GM12878 (cell line): ENCODE measurements around the gene SNRPD1. TPM values are rescaled to one million over a fixed set of nuclear protein-coding genes. Genes with fewer than 3 reads are reported as not detected.

Experiments
- ATAC-seq: fragments of 200-7000 bp; cut with Tn5 transposase; 3 replicates; pipeline ENCODE4 v1.9.1; 2020; ENCODE audit warnings: mild to moderate bottlenecking, moderate library complexity
- BruUV-seq: library from RNA; stranded (reverse); fragments of 400-500 nt; replicated peaks from 2 replicates; lab custom pipeline; 2021; lab: Mats Ljungman, UMichigan
- CTCF ChIA-PET: fragments of 300-600 bp; sonication (Branson Sonifier 250); formaldehyde crosslinking; extraction: SDS; loops from one replicate; lab custom pipeline; 2021; ENCODE audit warnings: inconsistent platforms; lab: Yijun Ruan, JAX
- POLR2A ChIA-PET: fragments of 350-600 bp; formaldehyde crosslinking; extraction: SDS; loops from one replicate; lab custom pipeline; 2021; ENCODE audit warnings: inconsistent platforms; lab: Charles Lee
- RAD21 ChIA-PET: fragments of 300-600 bp; sonication (Branson Sonifier 250); formaldehyde crosslinking; loops from one replicate; lab custom pipeline; 2023; ENCODE audit warnings: antibody characterized with exemption; ENCODE audit not compliant: unreplicated experiment; lab: Charles Lee
- SMC1A ChIA-PET: fragments of 300-600 bp; sonication (Branson Sonifier 250); formaldehyde crosslinking; loops from one replicate; lab custom pipeline; 2023; ENCODE audit not compliant: unreplicated experiment, uncharacterized antibody; lab: Charles Lee
- DNase-seq: peaks from one replicate; pipeline ENCODE4 v3.0.0-alpha.2; 2011; ENCODE audit warnings: low read depth, low spot score
- FAIRE-seq: peaks from 3 replicates; lab custom pipeline; 2011; peaks lifted over from hg19 to GRCh38; lab: Jason Lieb, UNC
- H2AFZ ChIP-seq: 2 replicates; pipeline ENCODE4 v1.6.0; 2011; ENCODE audit warnings: low read depth, low read length, control low read depth; ENCODE audit not compliant: control insufficient read depth
- H3K27ac ChIP-seq: 2 replicates; pipeline ENCODE4 v1.5.1; 2011; ENCODE audit warnings: control low read depth; ENCODE audit not compliant: control insufficient read depth, insufficient read depth
- H3K27me3 ChIP-seq, 2 experiments: replicated peaks in 1 of 2; 2 replicates each; pipeline versions ENCODE4 v1.6.0 to v1.6.1; 2011; ENCODE audit warnings: low read length in 1 of 2; ENCODE audit not compliant: control insufficient read depth in 2 of 2, insufficient read depth in 2 of 2
- H3K36me3 ChIP-seq, 2 experiments: 2 replicates each; pipeline ENCODE4 v1.5.1; 2011; ENCODE audit warnings: low read length in 1 of 2; ENCODE audit not compliant: control insufficient read depth in 2 of 2, insufficient read depth in 2 of 2
- H3K4me1 ChIP-seq: 2 replicates; pipeline ENCODE4 v1.6.1; 2011; ENCODE audit warnings: mild to moderate bottlenecking, low read length, moderate library complexity, mixed read lengths; ENCODE audit not compliant: control insufficient read depth, insufficient read depth
- H3K4me2 ChIP-seq: 2 replicates; pipeline ENCODE4 v1.6.0; 2011; ENCODE audit warnings: control low read depth; ENCODE audit not compliant: control insufficient read depth, insufficient read depth
- H3K4me3 ChIP-seq: fragments of 200-600 bp; sonication (generic); 2 replicates; pipeline ENCODE4 v1.5.1; 2016
- H3K79me2 ChIP-seq: 2 replicates; pipeline ENCODE4 v1.6.0; 2011; ENCODE audit warnings: low read length; ENCODE audit not compliant: control insufficient read depth, insufficient read depth
- H3K9ac ChIP-seq: 2 replicates; pipeline ENCODE4 v1.8.0; 2011; ENCODE audit warnings: low read length, control low read depth, mixed read lengths; ENCODE audit not compliant: control insufficient read depth, insufficient read depth
- H3K9me3 ChIP-seq: replicated peaks from 3 replicates; pipeline ENCODE4 v1.5.1; 2011; ENCODE audit warnings: mild to moderate bottlenecking, low read length; ENCODE audit not compliant: control insufficient read depth, insufficient read depth
- H4K20me1 ChIP-seq: 2 replicates; pipeline ENCODE4 v1.6.0; 2011; ENCODE audit not compliant: control insufficient read depth, insufficient read depth
- CREB1 ChIP-seq: IDR thresholded peaks from 2 replicates; pipeline ENCODE4 v1.6.1; 2012; ENCODE audit warnings: low read depth, mild to moderate bottlenecking, inconsistent platforms
- POLR2A ChIP-seq: IDR thresholded peaks from 2 replicates; pipeline ENCODE4 v1.6.1; 2011; ENCODE audit warnings: low read depth, mild to moderate bottlenecking, low read length
- RELA ChIP-seq: fragments of 450-650 bp; IDR thresholded peaks from 2 replicates; pipeline ENCODE4 v1.8.0; 2014; ENCODE audit warnings: borderline replicate concordance; ENCODE audit not compliant: partially characterized antibody
- TARDBP ChIP-seq: IDR thresholded peaks from 2 replicates; pipeline ENCODE4 v1.6.1; 2016; ENCODE audit warnings: borderline replicate concordance
- TCF12 ChIP-seq: IDR thresholded peaks from 2 replicates; pipeline ENCODE4 v1.6.1; 2011; ENCODE audit warnings: low read depth, mild to moderate bottlenecking, low read length
- WRNIP1 ChIP-seq: IDR thresholded peaks from 2 replicates; pipeline ENCODE4 v1.6.1; 2011; ENCODE audit warnings: low read depth, low read length, improper control_type of control experiment, borderline replicate concordance
- YBX1 ChIP-seq: fragments of 450-650 bp; IDR thresholded peaks from 2 replicates; pipeline ENCODE4 v1.6.1; 2016; ENCODE audit warnings: antibody characterized with exemption
- in situ Hi-C: fragments of 300-500 bp; cut with MboI; formaldehyde crosslinking; loops from 9 replicates; pipeline ENCODE4 v1.14.3; 2018; ENCODE audit warnings: mixed read lengths
- intact Hi-C: fragments of 100-400 bp; cut with micrococcal nuclease; formaldehyde crosslinking; loops from one replicate; pipeline ENCODE4 v1.14.2; 2022; ENCODE audit not compliant: unreplicated experiment
- polyA plus RNA-seq, 11 experiments: library from polyadenylated mRNA; depleted of rRNA in 4 of 11; unstranded in 6 of 11; stranded (reverse) in 5 of 11; fragments of >200 nt; fragmentation: Nextera tagmentation in 4 of 11; fragmentation: Illumina TruSeq in 1 of 11; extraction: Ambion mirVana in 4 of 11; extraction: Trizol in 1 of 11; gene quantifications; 1 replicate in 1 of 11; 2 replicates in 10 of 11; pipeline versions ENCODE4 v1.2.1 to v1.2.3, GENCODE V29; 2011 to 2016; ENCODE audit warnings: inconsistent platforms in 2 of 11, missing spikeins in 2 of 11, low read depth in 1 of 11
- total RNA-seq, 4 experiments: library from RNA; depleted of rRNA in 3 of 4; stranded (reverse); fragments of >200 nt in 3 of 4; fragmentation: Illumina TruSeq in 1 of 4; extraction: Trizol in 1 of 4; gene quantifications; 2 replicates each; pipeline versions ENCODE4 v1.2.1 to v1.2.3, GENCODE V29; 2013 to 2021
- TF ChIP-seq, protein P1 (sequence below): fragments of 450-650 bp; formaldehyde crosslinking; IDR thresholded peaks from 2 replicates; pipeline ENCODE4 v1.5.0; 2022; ENCODE audit warnings: mild to moderate bottlenecking, missing genetic modification characterization
- TF ChIP-seq, protein P2 (sequence below): fragments of 450-650 bp; IDR thresholded peaks from 2 replicates; pipeline ENCODE4 v1.6.1; 2017; ENCODE audit warnings: antibody characterized with exemption, mild to moderate bottlenecking, moderate library complexity
- TF ChIP-seq, protein P3 (sequence below): IDR thresholded peaks from 2 replicates; pipeline ENCODE4 v1.6.1; 2012; ENCODE audit warnings: low read length, inconsistent platforms

The SNRPD1 gene
- total and polyA plus RNA-seq, 10 of the 15 experiments (the other 5 are each of a cell fraction or from before 2014, with no cell fraction given): 52.6 to 866 (median 227) TPM

DNA sequence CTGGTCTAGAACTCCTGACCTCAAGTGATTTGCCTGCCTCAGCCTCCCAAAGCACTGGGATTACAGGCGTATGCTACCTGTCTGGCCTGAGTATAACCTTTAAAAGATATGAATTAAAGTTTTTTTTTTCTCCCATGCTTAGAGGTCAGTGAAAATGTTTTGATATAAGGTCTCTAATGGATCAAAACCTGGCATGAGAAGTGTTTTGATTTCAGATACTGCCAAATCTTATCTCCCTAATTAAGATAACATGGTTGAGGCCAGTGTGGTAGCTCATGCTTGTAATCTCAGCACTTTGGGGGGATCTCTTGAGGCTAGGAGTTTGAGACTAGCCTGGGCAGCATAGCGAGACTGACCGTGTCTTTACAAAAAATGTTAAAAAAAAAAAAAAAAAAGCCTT lies 41.2 kb downstream of the SNRPD1 start (continued):
- TF ChIP-seq, protein P1, sequence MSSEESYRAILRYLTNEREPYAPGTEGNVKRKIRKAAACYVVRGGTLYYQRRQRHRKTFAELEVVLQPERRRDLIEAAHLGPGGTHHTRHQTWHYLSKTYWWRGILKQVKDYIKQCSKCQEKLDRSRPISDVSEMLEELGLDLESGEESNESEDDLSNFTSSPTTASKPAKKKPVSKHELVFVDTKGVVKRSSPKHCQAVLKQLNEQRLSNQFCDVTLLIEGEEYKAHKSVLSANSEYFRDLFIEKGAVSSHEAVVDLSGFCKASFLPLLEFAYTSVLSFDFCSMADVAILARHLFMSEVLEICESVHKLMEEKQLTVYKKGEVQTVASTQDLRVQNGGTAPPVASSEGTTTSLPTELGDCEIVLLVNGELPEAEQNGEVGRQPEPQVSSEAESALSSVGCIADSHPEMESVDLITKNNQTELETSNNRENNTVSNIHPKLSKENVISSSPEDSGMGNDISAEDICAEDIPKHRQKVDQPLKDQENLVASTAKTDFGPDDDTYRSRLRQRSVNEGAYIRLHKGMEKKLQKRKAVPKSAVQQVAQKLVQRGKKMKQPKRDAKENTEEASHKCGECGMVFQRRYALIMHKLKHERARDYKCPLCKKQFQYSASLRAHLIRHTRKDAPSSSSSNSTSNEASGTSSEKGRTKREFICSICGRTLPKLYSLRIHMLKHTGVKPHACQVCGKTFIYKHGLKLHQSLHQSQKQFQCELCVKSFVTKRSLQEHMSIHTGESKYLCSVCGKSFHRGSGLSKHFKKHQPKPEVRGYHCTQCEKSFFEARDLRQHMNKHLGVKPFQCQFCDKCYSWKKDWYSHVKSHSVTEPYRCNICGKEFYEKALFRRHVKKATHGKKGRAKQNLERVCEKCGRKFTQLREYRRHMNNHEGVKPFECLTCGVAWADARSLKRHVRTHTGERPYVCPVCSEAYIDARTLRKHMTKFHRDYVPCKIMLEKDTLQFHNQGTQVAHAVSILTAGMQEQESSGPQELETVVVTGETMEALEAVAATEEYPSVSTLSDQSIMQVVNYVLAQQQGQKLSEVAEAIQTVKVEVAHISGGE (CRISPR knock-in tag): no peak
- TF ChIP-seq TARDBP (no peak), RELA (no peak), TCF12 (no peak), YBX1 (no peak)

DNA sequence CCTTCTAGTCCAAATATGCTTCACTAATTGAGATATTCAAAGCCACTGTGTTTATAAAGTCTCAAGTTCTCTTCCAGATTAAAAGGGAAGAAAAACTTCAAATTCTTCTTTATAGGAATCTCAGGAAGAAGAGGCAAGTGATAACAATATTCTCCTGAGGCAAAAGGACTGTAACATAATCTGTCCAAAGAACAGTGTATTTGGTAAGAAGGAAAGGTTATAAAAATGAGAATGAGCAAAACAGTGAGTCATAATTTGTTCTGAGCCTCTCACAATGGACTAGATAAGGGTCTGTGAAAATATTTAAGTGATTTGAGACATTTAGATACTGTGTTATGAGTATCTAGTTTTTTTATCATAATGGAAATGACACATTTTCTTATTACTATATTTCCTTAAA lies 44.3 kb downstream of the SNRPD1 start:
- ChIA-PET RAD21 (no interaction called here), SMC1A (no interaction called here), POLR2A (no interaction called here), CTCF (interaction anchor here (1.1 kb wide), 1 partner anchor 9 kb away, joined by 3 read pairs; no protein-coding TSS in a partner anchor)
- H3K4me1 ChIP-seq: no peaks in the 10 kb centered on the region; the same call in 1 of the 2 replicates
- no peaks in the 10 kb centered on the region for H3K79me2 ChIP-seq
- in situ Hi-C loops (no loop called here), intact Hi-C loops (no loop called here)
- FAIRE-seq: no peak
- TF ChIP-seq, protein P2, sequence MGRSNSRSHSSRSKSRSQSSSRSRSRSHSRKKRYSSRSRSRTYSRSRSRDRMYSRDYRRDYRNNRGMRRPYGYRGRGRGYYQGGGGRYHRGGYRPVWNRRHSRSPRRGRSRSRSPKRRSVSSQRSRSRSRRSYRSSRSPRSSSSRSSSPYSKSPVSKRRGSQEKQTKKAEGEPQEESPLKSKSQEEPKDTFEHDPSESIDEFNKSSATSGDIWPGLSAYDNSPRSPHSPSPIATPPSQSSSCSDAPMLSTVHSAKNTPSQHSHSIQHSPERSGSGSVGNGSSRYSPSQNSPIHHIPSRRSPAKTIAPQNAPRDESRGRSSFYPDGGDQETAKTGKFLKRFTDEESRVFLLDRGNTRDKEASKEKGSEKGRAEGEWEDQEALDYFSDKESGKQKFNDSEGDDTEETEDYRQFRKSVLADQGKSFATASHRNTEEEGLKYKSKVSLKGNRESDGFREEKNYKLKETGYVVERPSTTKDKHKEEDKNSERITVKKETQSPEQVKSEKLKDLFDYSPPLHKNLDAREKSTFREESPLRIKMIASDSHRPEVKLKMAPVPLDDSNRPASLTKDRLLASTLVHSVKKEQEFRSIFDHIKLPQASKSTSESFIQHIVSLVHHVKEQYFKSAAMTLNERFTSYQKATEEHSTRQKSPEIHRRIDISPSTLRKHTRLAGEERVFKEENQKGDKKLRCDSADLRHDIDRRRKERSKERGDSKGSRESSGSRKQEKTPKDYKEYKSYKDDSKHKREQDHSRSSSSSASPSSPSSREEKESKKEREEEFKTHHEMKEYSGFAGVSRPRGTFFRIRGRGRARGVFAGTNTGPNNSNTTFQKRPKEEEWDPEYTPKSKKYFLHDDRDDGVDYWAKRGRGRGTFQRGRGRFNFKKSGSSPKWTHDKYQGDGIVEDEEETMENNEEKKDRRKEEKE: no peak
- TF ChIP-seq WRNIP1 (no peak), CREB1 (no peak), POLR2A (no peak)
- TF ChIP-seq, protein P3, sequence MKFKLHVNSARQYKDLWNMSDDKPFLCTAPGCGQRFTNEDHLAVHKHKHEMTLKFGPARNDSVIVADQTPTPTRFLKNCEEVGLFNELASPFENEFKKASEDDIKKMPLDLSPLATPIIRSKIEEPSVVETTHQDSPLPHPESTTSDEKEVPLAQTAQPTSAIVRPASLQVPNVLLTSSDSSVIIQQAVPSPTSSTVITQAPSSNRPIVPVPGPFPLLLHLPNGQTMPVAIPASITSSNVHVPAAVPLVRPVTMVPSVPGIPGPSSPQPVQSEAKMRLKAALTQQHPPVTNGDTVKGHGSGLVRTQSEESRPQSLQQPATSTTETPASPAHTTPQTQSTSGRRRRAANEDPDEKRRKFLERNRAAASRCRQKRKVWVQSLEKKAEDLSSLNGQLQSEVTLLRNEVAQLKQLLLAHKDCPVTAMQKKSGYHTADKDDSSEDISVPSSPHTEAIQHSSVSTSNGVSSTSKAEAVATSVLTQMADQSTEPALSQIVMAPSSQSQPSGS: no peak
- no peaks in the 10 kb centered on the region; a peak in 1 of 4 replicates for H3K36me3 ChIP-seq
- H3K4me3 ChIP-seq: no peak overlapping the region
- no peak overlapping the region for H3K27ac ChIP-seq
- DNase-seq: no peak
- H3K9me3 ChIP-seq: no peaks in the 10 kb centered on the region
- H2AFZ ChIP-seq: no peak overlapping the region
- no peak for ATAC-seq
- BruUV-seq: no TSS peak
- no peak overlapping the region for H3K4me2 ChIP-seq
- no peaks in the 10 kb centered on the region for H4K20me1 ChIP-seq
- no peaks in the 10 kb centered on the region for H3K27me3 ChIP-seq
- H3K9ac ChIP-seq: no peak overlapping the region
